Smooth muscle cell of the umbilical artery (primary cell): ENCODE measurements around the gene NEURL1B. TPM values are rescaled to one million over a fixed set of nuclear protein-coding genes. Genes with fewer than 3 reads are reported as not detected.

Experiments
- total RNA-seq: library from RNA; depleted of rRNA; stranded (reverse); fragments of >200 nt; gene quantifications from 2 replicates; pipeline ENCODE4 v1.2.3, GENCODE V29; 2014

NEURL1B gene
- total RNA-seq: 1.2 and 4.4 TPM in 2 replicates

GRCh38 chr5:172640822-172641358 lies at the start of gene NEURL1B:
NEURL1B (plus strand) TSS chr5:172641263; CDS start chr5:172641407, 144 bp downstream.

Other genes with a start within 250 kb of the NEURL1B start
- gene SH3PXD2B, start 186.7 kb upstream of the NEURL1B start, total RNA-seq: 32.7 and 51.0 TPM in 2 replicates
- gene DUSP1, start 129.9 kb downstream of the NEURL1B start, total RNA-seq: 39.8 and 60.9 TPM in 2 replicates
- 145 and 257 TPM in 2 replicates for gene ERGIC1, start 193.0 kb downstream of the NEURL1B start, total RNA-seq